ENCODE measurements around the gene DOK5. TPM values are rescaled to one million over a fixed set of nuclear protein-coding genes. Genes with fewer than 3 reads are reported as not detected.

DOK5 gene
- total RNA-seq, 2 experiments from 2014 or later: not detected

DNA sequence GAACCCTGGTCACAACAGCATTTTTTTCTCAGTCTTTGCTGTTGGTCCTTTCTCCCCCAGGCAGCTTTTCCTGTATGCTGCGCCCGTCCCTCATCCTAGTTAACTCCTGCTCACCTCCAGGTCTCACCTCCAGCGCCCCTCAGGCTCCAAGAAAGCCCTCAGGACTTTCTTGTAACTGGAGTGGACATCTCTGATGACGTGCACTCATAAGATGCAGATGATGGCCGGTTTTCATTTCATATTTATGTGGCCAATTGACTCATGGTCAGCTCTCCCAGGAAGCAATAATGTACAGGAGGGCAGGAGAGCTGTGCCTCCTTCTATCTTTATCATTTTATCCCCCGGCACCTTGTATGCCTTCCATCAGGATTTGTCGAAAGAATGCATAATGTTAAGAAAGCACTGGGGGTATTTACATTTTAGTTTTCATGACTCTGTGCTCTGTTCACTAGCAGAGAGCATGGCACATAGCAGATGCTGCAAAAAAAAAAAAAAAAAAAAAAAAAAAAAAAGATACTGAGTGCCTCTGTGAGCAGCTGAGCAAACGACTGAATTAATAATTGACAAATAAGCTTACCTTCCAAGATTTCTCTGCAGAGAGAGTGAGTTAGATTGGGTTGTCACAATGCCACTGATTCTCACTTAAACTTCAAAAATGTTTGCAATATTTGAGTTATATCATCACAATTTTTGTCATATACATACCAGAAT is 170.2 kb downstream of the DOK5 start:
- Histone ChIP-seq H4K20me1 (ENCODE audit: insufficient read depth, low read length) (no peaks in the 10 kb centered on the region), H3K9me2 (ENCODE audit: insufficient read depth, low read length) (no peaks in the 10 kb centered on the region), H3K4me3 (ENCODE audit: low read depth, low read length, poor library complexity, severe bottlenecking) (no peak overlapping the region), H3K36me3 (ENCODE audit: insufficient read depth, low read length) (no peaks in the 10 kb centered on the region), H3K27ac (ENCODE audit: low read depth, low read length, poor library complexity, severe bottlenecking) (no peak overlapping the region), H3K4me1 (ENCODE audit: insufficient read depth, low read length, poor library complexity, severe bottlenecking) (no peaks in the 10 kb centered on the region), H3K4me2 (ENCODE audit: low read length) (no peak overlapping the region), H2AFZ (ENCODE audit: low read length) (no peak overlapping the region), H3K9me3 (ENCODE audit: low read length) (no peaks in the 10 kb centered on the region), H3K79me2 (ENCODE audit: insufficient read depth, low read depth, low read length) (no peaks in the 10 kb centered on the region)
- intact Hi-C loops (cut with micrococcal nuclease; ENCODE audit: unreplicated experiment): loop anchor here (2.0 to 5.0 kb wide), 2 partner anchors 428 to 549 kb away; no protein-coding TSS in a partner anchor
- no peak for DNase-seq (ENCODE audit: low spot score)
- CTCF ChIA-PET (ENCODE audit: unreplicated experiment): no interaction called here
- no peak for TF ChIP-seq EZH2phosphoT487 (IDR thresholded peaks at IDR 0.05; ENCODE audit: borderline replicate concordance, low read depth, low read length)
- TF ChIP-seq, protein P1, sequence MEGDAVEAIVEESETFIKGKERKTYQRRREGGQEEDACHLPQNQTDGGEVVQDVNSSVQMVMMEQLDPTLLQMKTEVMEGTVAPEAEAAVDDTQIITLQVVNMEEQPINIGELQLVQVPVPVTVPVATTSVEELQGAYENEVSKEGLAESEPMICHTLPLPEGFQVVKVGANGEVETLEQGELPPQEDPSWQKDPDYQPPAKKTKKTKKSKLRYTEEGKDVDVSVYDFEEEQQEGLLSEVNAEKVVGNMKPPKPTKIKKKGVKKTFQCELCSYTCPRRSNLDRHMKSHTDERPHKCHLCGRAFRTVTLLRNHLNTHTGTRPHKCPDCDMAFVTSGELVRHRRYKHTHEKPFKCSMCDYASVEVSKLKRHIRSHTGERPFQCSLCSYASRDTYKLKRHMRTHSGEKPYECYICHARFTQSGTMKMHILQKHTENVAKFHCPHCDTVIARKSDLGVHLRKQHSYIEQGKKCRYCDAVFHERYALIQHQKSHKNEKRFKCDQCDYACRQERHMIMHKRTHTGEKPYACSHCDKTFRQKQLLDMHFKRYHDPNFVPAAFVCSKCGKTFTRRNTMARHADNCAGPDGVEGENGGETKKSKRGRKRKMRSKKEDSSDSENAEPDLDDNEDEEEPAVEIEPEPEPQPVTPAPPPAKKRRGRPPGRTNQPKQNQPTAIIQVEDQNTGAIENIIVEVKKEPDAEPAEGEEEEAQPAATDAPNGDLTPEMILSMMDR (conservative IDR thresholded peaks at IDR 0.05; ENCODE audit: low read length): no peak
- no TSS peak for BruUV-seq (replicated peaks)
- POLR2A ChIA-PET: interaction anchor here (0.6 to 0.7 kb wide), 3 partner anchors 17 to 1474 kb away, joined by 3 to 5 read pairs (median 3); no protein-coding TSS in a partner anchor

DNA sequence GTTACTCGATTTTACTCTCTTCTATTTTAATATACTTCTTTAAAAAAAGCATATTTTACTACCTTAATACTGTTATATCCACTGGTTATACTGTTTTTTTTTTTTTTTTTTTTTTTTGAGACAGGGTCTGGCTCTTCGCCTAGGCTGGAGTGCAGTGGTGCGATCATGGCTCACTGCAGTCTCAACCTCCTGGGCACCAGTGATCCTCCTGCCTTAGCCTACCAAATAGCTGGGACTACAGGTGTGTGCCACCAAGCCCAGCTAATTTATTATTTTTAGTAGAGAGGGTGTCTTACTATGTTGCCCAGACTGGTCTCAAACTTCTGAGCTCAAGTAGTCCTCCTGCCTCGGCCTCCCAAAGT is 170.7 kb downstream of the DOK5 start:
- no peak overlapping the region for H3K27ac ChIP-seq (ENCODE audit: low read depth, low read length, poor library complexity, severe bottlenecking)
- no TSS peak for BruUV-seq (replicated peaks)
- H2AFZ ChIP-seq (ENCODE audit: low read length): no peak overlapping the region
- no peak overlapping the region for H3K4me2 ChIP-seq (ENCODE audit: low read length)
- H3K36me3 ChIP-seq (ENCODE audit: insufficient read depth, low read length): no peaks in the 10 kb centered on the region
- intact Hi-C loops (cut with micrococcal nuclease; ENCODE audit: unreplicated experiment): loop anchor here (2.0 to 5.0 kb wide), 2 partner anchors 429 to 549 kb away; no protein-coding TSS in a partner anchor
- TF ChIP-seq, protein P1 (conservative IDR thresholded peaks at IDR 0.05; ENCODE audit: low read length): no peak
- no peak for TF ChIP-seq EZH2phosphoT487 (IDR thresholded peaks at IDR 0.05; ENCODE audit: borderline replicate concordance, low read depth, low read length)
- ChIA-PET POLR2A (interaction anchor here (0.6 to 0.7 kb wide), 3 partner anchors 17 to 498 kb away, joined by 3 to 5 read pairs (median 4); no protein-coding TSS in a partner anchor), CTCF (ENCODE audit: unreplicated experiment) (no interaction called here)
- no peak for DNase-seq (ENCODE audit: low spot score)
- no peaks in the 10 kb centered on the region for H3K4me1 ChIP-seq (ENCODE audit: insufficient read depth, low read length, poor library complexity, severe bottlenecking)
- H4K20me1 ChIP-seq (ENCODE audit: insufficient read depth, low read length): no peaks in the 10 kb centered on the region
- no peaks in the 10 kb centered on the region for H3K79me2 ChIP-seq (ENCODE audit: insufficient read depth, low read depth, low read length)
- no peaks in the 10 kb centered on the region for H3K9me3 ChIP-seq (ENCODE audit: low read length)
- no peaks in the 10 kb centered on the region for H3K9me2 ChIP-seq (ENCODE audit: insufficient read depth, low read length)
- H3K4me3 ChIP-seq (ENCODE audit: low read depth, low read length, poor library complexity, severe bottlenecking): no peak overlapping the region

All from OCI-LY7 (cell line).